ENCODE results near the gene PCBP3. TPM values are rescaled to one million over a fixed set of nuclear protein-coding genes. Genes with fewer than 3 reads are reported as not detected.

PCBP3 gene
- total RNA-seq, 1 donor from 2014 or later, result not detected

- Mint-ChIP-seq H3K4me1 (no peaks in the 10 kb centered on the region), H3K36me3 (ENCODE audit: low read depth) (no peaks in the 10 kb centered on the region), H3K4me3 (no peak overlapping the region), H3K27me3 (no peaks in the 10 kb centered on the region), H3K27ac (no peak overlapping the region), H3K9me3 (no peaks in the 10 kb centered on the region)
- ChIA-PET CTCF (no interaction called here), POLR2A (no interaction called here)
- intact Hi-C loops (cut with micrococcal nuclease), result no loop called here
- TF ChIP-seq CTCF (IDR thresholded peaks at IDR 0.05), result no peak
- ATAC-seq (ENCODE audit: low read depth) (no peak), DNase-seq (no peak)
Observed at GRCh38 chr21:45938811-45939520, 295.4 kb downstream of the PCBP3 start.

- TF ChIP-seq CTCF (IDR thresholded peaks at IDR 0.05), result no peak
- no peaks in the 10 kb centered on the region for H3K27me3 Mint-ChIP-seq
- ATAC-seq (ENCODE audit: low read depth) (no peak), DNase-seq (no peak)
- ChIA-PET POLR2A (no interaction called here), CTCF (no interaction called here)
- no peaks in the 10 kb centered on the region for H3K4me1 Mint-ChIP-seq
- intact Hi-C loops (cut with micrococcal nuclease), result no loop called here
- no peaks in the 10 kb centered on the region for H3K36me3 Mint-ChIP-seq (ENCODE audit: low read depth)
- H3K27ac Mint-ChIP-seq, result no peak overlapping the region
- H3K9me3 Mint-ChIP-seq, result no peaks in the 10 kb centered on the region
- H3K4me3 Mint-ChIP-seq, result no peak overlapping the region
Observed at GRCh38 chr21:45939521-45940045, 296.1 kb downstream of the PCBP3 start.

- Mint-ChIP-seq H3K9me3 (no peaks in the 10 kb centered on the region), H3K36me3 (ENCODE audit: low read depth) (no peaks in the 10 kb centered on the region), H3K4me3 (no peak overlapping the region), H3K27me3 (no peaks in the 10 kb centered on the region), H3K27ac (no peak overlapping the region), H3K4me1 (no peaks in the 10 kb centered on the region)
- POLR2A ChIA-PET, result no interaction called here
- CTCF ChIA-PET, result no interaction called here
- DNase-seq (no peak), ATAC-seq (ENCODE audit: low read depth) (no peak)
- TF ChIP-seq CTCF (IDR thresholded peaks at IDR 0.05), result no peak
- intact Hi-C loops (cut with micrococcal nuclease), result no loop called here
Observed at GRCh38 chr21:45940091-45940490, 296.6 kb downstream of the PCBP3 start.

GRCh38 chr21:45940621-45941337, 297.3 kb downstream of the PCBP3 start:
- H3K4me1 Mint-ChIP-seq, result no peaks in the 10 kb centered on the region
- no peak overlapping the region for H3K4me3 Mint-ChIP-seq
- no peaks in the 10 kb centered on the region for H3K9me3 Mint-ChIP-seq
- no peak for DNase-seq
- intact Hi-C loops (cut with micrococcal nuclease), result no loop called here
- ATAC-seq (ENCODE audit: low read depth), result no peak
- no peak for TF ChIP-seq CTCF (IDR thresholded peaks at IDR 0.05)
- H3K27ac Mint-ChIP-seq, result no peak overlapping the region
- ChIA-PET POLR2A (no interaction called here), CTCF (no interaction called here)
- H3K27me3 Mint-ChIP-seq, result no peaks in the 10 kb centered on the region
- no peaks in the 10 kb centered on the region for H3K36me3 Mint-ChIP-seq (ENCODE audit: low read depth)

- Mint-ChIP-seq H3K36me3 (ENCODE audit: low read depth) (no peaks in the 10 kb centered on the region), H3K27ac (no peak overlapping the region), H3K4me3 (no peak overlapping the region), H3K27me3 (no peaks in the 10 kb centered on the region), H3K9me3 (no peaks in the 10 kb centered on the region), H3K4me1 (no peaks in the 10 kb centered on the region)
- no peak for TF ChIP-seq CTCF (IDR thresholded peaks at IDR 0.05)
- no peak for DNase-seq
- CTCF ChIA-PET, result no interaction called here
- no peak for ATAC-seq (ENCODE audit: low read depth)
- POLR2A ChIA-PET, result no interaction called here
- intact Hi-C loops (cut with micrococcal nuclease), result no loop called here
Observed at GRCh38 chr21:45941338-45941710, 297.8 kb downstream of the PCBP3 start.
